KG1 (cell line): ENCODE data around the gene NRXN2.
A peak's percentile ranks its signal among the peaks of the same experiment; 100 is the strongest.

Experiments used
- DNase-seq: peaks from one replicate; lab custom pipeline; 2025; lab: John Stamatoyannopoulos, UW

The NRXN2 gene

DNA sequence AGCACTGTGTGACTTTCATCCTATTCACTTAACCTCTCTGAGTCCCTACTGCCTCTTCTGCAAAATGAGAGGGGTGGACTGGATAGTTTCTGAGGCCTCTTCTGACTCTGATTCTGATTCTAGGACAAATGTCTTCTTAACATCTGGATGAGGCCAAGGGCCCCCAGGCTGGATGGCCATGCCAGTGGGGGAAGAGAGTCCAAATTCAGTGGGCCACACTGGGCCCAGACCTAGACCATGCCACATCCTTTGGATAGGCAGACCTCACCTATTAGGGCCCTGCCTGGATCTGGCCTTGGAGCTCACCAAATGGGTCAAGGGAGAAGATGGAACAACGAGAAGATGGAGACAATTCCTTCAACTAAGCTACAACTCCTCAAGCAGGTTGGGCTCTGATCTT is 24.6 kb downstream of the NRXN2 start:
- no peak for DNase-seq

DNA sequence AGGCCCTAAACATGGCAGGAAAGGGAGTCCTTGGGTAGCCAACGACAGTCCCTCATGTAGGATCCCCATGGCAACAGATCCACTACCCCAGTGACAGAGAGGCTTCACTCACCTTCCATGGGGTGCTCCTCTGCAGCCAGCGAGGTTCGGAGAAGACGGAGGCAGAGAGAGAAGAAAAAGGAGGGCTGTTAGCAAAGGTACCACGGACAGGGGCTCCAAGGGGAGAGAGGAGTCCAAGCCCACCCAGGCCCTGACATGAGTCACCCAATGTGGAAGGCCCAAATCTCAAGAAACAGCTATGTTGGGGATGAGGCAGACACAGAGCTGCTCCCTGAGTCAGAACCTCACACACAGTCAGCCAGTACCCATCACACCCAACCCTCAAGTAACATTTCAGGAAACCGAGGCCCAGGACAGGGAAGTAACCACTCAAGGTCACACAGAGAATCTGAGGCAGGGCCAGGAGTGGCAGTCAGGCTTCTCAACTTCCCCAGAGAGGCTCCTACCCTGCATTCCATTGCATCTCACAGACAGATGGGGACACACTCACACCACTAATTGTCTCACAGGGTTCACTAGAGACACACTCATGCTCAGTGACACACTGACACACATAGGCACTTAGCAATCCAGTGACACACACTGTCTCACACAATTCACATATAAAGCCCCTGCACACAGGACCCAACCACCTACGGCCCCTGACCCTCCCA is 25.2 kb downstream of the NRXN2 start:
- DNase-seq = no peak

DNA sequence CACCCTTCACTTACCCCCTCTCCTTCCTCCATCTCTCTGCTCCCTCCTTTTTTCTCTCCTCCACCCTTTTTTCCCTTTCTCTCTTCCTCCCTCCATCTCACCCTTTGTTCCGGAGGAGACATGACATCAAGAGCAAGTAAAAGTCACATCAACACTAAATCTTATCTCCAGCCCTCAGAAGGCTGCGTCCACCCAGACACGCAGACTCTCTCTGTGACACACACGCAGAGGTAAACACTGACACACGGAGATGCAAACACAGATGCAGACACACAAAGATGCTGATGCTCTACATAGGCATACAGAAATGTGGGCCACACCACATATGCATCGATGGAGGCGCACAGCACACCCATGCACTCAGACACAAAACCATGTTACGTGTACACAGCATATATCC is 27.0 kb downstream of the NRXN2 start:
- DNase-seq = no peak

DNA sequence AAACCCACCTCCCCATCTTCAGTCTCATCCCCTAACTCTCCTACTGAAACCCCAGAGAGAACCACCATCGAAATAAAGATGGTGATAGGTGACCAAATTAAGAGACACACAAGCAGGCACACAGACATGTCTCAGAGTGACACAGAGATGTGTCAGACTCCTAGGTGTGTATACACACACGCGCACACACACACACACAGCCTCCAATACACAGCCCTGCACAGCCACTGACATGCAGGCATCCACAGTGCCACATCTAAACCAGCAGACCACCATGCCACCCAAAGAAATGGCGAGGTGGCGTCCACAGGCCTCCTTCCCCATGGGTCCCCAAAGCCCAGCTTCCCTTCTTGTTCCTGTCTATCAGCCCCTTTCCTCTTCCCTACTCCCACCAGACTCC is 27.4 kb downstream of the NRXN2 start:
- no peak for DNase-seq

DNA sequence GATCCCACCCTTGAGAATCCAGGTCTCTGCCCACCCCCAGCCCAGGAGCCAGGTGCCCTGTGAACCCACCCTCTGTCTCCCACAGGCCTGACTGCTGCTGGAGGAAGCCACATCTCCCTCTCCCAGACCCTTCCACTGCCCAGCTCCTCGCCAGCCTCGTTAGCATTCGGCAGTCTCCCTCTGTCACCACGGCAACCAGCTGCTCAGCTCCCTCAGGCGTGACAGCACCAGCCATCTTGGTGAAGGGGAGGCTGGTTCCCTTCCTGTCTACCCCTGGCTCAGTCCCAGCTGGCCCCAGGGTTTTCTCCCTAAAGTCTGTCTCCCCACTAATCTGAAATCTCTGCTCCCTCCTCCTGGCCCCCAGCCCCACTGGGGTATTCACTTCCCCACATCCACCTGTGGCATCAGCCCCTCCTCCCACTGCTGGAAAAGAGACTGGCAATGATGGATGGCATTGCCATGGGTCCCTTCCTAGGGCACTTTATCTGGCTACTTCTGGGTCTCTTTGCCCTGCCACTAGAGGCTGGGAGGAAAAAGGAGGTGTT is 28.1 kb downstream of the NRXN2 start:
- DNase-seq = no peak

DNA sequence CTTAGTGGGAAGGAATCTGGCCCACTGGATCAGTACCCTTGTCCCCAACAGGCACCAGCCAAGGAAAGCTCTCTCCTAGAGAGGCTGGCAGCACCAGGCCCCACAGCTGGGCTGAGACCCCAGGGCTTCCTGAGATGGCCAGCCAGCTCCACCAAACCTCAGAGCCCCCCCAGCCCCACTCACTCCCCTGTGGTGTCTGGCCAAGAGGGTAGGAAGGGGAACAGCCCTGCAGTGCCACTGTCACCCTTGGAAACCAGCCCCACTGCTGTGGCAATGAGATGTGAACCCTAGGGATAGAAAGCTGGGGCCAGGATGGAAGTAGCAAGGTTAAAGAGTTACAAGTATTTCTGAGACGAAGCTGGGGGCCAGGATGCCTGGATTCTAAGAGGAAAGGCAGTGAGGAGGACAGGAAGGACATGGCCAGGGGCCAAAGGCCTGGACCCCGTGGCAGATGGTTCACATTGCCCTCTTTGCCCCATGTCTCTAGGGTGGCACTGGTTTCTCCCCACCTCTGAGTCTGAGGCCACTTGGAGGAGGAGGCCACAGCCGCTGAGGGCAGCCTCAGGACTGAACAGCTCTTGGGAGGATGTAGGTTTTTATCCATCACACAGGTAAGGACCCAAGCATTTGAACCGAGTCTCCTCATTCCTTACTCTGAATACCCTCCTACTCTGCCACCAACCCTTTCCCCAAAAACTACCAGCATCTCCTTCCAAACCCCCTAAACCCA is 28.8 kb downstream of the NRXN2 start:
- no peak for DNase-seq

DNA sequence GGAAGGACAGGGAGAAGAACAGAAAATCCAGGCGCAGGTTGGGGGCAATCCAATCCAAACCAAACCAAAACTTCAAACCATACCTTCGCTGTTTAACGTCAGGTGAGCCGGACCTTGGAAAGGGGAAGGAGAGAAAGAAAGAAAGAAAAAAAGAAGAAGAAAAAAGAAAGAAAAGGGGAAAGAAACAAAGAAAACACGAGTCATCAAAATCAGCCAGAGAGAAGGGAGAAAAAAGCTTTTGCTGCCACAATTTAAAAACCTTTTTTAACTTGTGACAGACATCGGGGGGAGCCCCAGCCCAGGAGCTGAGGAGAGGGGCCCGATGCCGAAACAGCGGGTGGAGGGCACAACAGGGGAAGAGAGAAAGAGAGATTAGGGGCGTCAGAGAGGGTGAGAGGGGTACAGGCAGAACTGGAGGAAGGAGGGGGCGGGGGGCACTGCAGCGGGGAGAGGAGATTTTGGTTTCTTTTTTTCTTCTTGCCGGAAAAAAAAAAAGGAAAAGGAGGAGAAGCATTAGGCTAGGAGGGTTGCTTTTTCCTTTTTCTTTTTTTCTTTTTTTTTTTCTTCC is 30.1 kb downstream of the NRXN2 start:
- no peak for DNase-seq

DNA sequence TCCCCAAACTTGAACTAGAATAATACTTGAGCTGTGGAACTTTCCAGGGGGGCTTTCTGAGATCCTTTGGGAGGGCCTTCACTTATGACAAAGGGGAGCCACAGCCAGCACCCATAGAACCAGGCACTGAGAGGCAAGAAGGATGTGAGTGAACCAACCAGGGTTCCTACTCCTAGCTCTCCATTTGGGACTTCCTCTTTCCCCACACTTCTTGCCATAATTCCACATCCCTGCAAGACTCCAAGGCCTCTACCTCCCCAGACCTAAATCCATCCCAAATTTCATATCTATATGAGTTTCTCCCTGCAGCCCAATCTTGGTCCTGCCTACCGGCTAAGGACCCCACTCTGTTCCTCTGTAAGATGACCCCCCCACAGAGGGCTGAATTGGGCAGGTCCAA is 31.5 kb downstream of the NRXN2 start:
- DNase-seq = no peak

DNA sequence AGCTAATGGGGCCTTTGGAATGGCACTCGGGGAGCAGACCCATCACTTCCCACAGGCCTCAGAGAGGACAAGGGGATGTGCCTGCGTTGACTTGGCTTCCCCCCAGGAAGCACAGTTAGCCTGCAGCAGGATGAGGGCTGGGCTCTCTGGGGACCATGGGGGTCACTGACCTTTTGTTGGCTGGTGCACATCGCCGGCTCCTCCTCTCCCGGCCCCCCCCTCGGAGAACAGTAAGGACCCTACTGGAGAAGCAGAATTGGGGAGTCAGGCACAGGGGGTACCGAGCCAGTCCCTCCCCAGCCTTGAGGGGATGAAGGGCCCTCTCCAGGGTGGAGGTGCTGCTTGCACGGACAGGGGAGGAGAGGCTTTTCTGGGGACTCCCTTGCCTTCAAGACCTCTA is 32.8 kb downstream of the NRXN2 start:
- no peak for DNase-seq

DNA sequence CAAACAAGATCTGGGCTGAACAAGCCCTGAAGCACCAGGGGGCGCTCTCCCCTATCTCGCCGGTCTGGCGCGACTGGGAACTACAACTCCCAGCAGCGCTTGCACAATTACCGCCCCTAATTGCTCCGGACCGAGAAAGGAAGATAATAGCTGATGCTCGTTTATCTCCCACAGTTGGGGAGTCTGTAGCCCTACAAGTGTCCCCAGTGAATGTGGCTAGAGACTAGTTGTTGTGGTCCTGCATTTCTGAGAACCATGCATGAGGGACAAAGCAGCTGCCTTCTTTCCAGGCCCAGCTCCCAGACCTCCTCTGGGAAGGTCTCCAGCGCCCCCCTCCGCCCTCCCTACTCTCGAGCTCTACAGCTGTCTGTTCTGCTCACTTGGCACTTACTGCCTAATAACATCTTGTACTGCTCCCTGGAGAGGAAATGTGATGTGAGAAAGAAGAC is 34.4 kb downstream of the NRXN2 start:
- DNase-seq = peak; percentile 95

DNA sequence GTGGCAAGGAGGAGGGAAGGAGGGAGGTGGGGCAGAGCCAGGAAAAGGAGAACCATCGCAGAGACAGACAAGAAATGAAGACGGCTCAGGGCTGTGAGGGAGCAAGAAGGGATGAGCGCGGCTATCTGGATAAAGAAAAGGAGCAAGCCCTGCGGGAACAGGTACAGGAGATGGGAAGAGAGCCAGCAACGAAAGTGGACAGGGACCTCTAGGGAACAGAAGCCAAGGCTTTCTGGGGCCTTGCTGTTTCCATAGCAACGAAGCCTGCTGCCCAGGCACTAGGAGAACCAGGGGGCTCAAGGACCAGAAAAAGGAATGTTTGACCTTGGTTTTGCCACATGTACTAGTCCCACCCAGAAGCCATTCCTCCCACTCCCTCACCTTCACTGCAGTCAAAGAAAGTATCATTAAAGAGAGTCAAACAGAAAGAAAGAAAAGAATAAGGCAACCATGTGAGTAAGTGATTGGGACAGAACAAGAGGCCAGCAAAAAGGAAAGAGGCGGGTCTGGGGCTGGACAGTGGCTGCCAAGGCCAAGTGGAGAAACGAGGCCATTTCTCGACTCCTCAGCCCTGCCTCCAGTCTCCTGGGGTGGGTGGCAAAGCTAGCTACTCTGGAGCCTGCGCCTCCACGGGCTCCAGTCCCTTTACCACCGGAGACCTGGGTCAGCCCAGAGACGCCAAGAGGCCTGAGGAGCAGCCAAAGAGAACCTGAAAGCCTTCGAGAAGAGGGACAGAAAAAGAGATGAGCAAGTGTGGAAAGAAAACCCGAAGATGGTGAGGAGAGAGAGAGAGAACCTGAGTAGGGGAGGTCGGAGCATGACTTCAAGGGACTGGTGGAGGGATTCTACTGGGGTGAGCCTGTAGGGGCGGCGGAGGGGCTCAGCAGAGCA is 35.1 kb downstream of the NRXN2 start:
- DNase-seq = no peak

DNA sequence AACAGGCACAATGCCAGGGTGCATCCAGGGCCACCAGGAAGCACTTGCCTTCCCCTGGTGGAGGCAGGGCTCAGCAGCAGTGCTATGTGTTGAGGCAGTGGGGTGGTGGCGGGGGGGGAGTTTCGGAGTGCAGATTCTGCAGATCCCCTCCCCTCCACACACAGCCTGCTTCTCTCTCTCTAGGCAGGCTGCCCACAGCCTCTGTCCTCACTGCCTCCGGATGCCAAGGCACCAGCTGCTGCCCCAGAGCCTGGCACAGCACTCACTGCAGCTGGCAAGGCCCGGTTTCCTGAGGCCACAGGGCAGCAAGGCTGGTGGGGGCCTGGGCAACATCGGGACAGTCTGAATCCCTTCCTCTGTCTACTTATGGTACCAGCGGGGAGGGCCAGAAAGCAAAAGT is 35.8 kb downstream of the NRXN2 start:
- no peak for DNase-seq

DNA sequence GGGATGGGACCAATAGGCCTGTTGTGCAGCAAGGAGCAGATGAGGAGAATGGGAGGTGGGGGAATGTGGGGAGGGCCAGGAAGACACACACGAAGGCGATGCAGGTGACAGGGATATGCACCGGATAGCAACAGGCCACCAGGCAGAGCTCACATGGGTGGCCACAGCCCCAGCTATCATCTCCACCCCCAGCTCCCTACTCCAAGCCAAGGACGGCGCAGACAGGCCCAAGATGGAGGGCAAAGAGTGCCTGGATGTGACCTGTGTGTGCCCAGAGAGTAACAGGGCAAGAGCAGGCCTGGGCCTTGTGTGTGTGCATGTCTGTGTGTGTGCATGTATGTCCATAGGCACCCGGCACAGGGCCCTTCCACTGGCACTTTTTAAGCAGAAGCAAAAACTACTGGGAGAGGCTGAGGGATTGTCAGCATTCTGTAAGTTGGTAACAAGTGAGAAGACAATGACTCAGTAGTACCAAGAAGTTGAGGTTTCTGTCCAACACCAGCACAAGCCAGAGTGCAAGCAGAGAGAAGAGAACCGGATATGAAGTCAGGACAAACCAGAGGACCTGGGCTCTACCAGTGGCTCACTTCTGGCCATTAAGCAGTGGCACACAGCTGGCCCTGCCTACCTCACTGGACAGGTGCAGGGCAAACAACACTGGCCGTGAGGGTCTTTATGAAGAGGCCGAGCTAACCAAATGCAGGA is 36.4 kb downstream of the NRXN2 start:
- no peak for DNase-seq

DNA sequence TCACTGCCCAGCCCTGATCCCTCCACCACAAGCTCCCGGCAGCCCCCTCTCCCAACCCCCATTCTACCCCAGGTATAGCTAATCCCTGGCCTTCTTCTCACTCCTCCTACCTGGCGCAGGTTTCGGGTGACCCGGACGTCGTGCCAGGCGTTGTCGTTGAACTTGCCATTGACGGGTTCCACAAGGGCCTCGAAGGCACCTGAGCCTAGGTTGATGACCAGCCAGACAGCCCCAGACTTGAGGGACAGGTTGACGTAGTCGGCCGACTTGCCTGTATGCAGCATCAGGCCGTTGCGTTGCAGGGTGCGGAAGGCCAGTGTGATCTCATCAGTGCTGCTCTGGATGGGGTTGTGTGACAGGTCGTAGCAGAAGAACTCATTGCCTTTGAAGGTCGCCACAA is 37.5 kb downstream of the NRXN2 start:
- DNase-seq = no peak

DNA sequence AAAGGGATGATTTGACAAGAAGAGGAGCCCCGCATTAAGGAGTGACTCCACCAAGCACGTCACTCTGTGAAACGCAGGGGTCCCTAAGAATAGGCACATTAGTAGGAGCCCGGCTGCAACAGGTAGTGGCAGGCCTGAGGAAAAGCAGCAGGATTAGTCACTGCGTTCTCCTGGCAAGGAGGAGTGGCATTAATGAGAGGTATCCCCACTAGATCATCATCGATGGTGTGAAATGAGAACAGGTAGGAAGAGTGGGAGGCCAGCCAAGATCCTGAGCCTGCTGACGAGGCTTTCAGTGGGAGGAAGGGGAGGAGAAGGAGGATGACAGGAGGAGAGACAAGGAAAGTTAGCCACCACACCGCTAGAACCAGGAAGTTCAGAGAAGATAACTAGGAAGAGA is 38.6 kb downstream of the NRXN2 start:
- DNase-seq = no peak

DNA sequence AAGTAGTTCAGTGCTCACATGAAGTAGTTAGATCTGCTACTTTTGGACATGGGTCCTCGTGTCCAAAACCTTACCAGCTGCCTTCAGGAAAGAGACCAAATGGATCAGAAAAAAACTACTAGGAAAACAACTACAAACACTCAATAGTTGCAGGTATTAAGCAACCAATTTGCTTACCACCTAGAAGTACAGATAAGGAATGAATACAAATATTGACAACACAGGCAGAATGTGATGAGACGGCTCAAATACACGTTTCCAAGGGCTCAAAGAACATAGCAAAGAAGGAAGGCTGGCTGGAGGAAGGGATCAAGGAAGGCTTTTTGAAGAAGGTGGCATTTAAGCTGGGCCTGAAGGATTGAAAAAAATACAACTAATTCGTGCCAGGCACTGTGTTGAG is 41.8 kb downstream of the NRXN2 start:
- no peak for DNase-seq

DNA sequence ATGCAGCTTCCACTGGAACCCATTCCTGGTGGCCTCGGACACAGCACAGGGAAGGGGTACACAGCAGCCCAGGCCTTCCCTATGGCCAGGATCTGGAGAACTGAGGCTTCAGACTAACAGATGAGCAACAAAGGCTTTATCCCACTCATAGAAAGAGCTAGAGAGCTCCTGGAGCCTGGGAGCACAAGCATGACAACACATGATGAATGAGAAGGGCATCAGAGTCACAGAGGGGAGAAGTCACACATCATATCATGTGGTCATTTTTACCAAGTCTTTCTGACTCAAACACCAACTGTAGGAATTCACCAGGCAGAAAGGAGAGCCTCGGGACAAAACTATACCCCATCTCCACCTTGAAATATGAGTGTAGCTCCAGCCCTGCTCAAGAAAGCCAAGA is 43.2 kb downstream of the NRXN2 start:
- no peak for DNase-seq

DNA sequence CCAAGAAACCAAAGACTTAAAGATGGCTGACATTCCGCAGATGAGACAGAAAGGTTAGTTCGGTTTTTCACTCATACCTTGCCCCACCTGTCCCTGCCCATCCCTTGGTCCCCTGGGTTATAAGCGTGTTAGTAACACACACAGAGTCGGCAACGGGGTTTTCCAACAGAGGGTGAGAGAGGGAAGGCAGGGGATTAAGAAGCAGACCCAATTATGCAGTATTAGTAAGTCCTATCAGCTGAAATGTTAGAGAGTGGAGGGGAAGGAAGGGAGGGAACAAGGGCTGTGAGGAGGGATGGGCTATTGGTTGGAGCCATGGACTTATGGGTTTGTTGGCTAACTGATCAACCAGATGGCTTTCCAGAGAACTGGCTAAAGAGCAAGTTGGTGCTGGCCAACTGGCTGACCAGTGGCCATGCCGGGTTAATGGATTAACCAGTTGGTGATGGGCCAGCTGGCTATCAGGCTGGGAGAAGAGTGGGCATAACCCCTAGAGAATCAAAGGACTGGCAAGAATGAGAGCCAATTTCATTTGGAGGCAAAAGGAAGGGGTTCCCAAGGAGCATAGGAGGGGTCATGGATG is 45.5 kb downstream of the NRXN2 start:
- no peak for DNase-seq

DNA sequence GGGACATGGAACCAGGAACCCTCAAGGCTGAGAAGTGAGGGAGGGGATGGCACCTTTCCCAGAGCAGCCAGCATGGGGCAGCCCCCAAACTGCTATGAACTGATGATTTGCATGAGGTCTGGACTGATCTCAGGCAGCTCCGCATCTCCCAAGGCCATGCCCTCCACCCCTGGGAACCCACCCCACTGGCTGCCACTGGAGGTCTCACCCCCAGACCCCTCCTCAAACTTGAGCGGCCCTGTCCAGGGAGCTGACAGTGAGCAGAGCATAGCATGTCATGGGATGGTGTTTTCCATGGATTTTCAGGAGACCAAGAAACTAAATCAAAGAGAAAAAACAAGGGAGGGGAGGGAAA is 46.8 kb downstream of the NRXN2 start:
- no peak for DNase-seq

DNA sequence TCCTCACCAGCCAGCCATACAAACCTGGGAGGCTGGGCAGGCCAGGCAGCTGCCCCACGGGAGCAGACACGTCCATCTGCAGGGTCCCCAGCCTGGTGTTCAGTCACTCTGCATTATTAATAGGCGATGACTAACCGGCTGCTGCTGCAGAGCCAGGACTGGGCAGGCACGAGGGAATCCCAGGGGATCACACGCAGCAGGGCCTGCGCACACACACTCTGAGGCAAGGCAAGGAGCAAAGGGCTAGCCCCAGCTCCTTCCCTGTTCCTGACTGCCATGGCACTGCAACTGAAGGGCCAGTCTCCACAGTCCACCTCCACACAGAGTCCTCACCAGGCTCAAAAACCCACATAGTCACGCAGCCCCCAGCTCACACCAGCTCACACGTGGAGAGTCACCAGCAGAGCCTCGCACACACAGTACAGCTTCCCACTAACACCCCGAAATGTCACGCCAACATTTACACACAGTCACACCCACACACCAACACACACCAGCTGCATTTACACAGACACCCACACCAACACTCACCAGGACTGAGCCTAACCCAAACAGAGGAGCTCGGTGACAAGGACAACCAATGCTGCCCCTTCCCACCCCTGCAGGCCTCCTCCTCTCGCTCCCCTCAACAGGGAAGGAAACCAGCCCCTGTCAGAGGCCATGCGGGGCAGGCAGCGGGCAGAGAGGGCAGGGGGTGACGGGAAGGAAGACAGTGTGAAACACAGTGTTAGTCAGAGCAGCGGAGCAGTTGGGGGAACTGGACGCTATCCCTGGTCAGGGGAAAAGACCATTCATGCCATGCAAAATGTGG is 47.3 kb downstream of the NRXN2 start:
- DNase-seq = no peak
